GM20000 (cell line): Measurements from ENCODE around the gene PIP5K1A.
"Not testable (repeated sequence)": the region's sequence is repeated elsewhere in the genome, so short reads cannot be mapped to it uniquely, and the experiment has no call there.

ENCODE experiments used
- DNase-seq: peaks from one replicate; pipeline ENCODE4 v3.0.0; 2012; ENCODE audit warnings: low spot score
- CTCF ChIP-seq: IDR thresholded peaks from 2 replicates; pipeline ENCODE4 v1.5.1; 2012; ENCODE audit warnings: mild to moderate bottlenecking, control low read depth; ENCODE audit errors: extremely low read depth, missing control alignments

Gene PIP5K1A

GRCh38 chr1:151265446-151266236 is 67.3 kb downstream of the PIP5K1A start:
- no peak for TF ChIP-seq CTCF
- DNase-seq = no peak

- DNase-seq = no peak
- TF ChIP-seq CTCF = no peak
Observed at GRCh38 chr1:151266315-151266714, 68.0 kb downstream of the PIP5K1A start.

GRCh38 chr1:151266821-151267220 is 68.5 kb downstream of the PIP5K1A start:
- TF ChIP-seq CTCF = no peak
- DNase-seq = no peak

- DNase-seq = no peak
- TF ChIP-seq CTCF = no peak
Observed at GRCh38 chr1:151267760-151268159, 69.4 kb downstream of the PIP5K1A start.

- no peak for TF ChIP-seq CTCF
- DNase-seq = no peak
Observed at GRCh38 chr1:151273924-151274466, 75.6 kb downstream of the PIP5K1A start.

GRCh38 chr1:151275341-151275740 is 77.0 kb downstream of the PIP5K1A start:
- not testable (repeated sequence) for DNase-seq

- no peak for TF ChIP-seq CTCF
- DNase-seq = peak; percentile 36
Observed at GRCh38 chr1:151277249-151277648, 78.9 kb downstream of the PIP5K1A start.

- DNase-seq = peak; percentile 87
- TF ChIP-seq CTCF = no peak
Observed at GRCh38 chr1:151281225-151281968, 83.0 kb downstream of the PIP5K1A start.
